Ishikawa (cell line): ENCODE measurements around the gene ATP1A1.

Experiments
- EGR1 ChIP-seq: IDR thresholded peaks from 2 replicates; pipeline ENCODE4 v1.6.1; 2012
- RAD21 ChIP-seq: IDR thresholded peaks from 2 replicates; pipeline ENCODE4 v1.6.1; 2012; ENCODE audit warnings: low read depth
- REST ChIP-seq: IDR thresholded peaks from 2 replicates; pipeline ENCODE4 v1.6.1; 2012; ENCODE audit warnings: low read depth, mild to moderate bottlenecking

- no peak for TF ChIP-seq EGR1
- TF ChIP-seq RAD21 = no peak
- TF ChIP-seq REST = no peak
Measured at GRCh38 chr1:116402333-116402732, 29.3 kb downstream of the ATP1A1 start.
